Memory B cell (primary cell): Measurements from ENCODE around the gene GOSR2.

Experiments used
- ATAC-seq: fragments of 150-1000 bp; cut with Tn5 transposase; 2 replicates; pipeline ENCODE4 v1.10.0; 2021; ENCODE audit warnings: low read depth, mild to moderate bottlenecking, moderate library complexity
- DNase-seq, 2 donors: peaks; one replicate each; pipeline ENCODE4 v3.0.0; 2022; ENCODE audit warnings: low spot score in 2 of 2
- H3K27ac Mint-ChIP-seq: one replicate; pipeline ENCODE4 v1.8.0; 2022; ENCODE audit warnings: mild to moderate bottlenecking, moderate library complexity, mixed read lengths
- H3K27me3 Mint-ChIP-seq: one replicate; pipeline ENCODE4 v1.8.0; 2022; ENCODE audit warnings: mixed read lengths
- H3K36me3 Mint-ChIP-seq: one replicate; pipeline ENCODE4 v1.8.0; 2022; ENCODE audit warnings: mild to moderate bottlenecking, mixed read lengths
- H3K4me1 Mint-ChIP-seq: one replicate; pipeline ENCODE4 v1.8.0; 2022; ENCODE audit warnings: mixed read lengths
- H3K4me3 Mint-ChIP-seq: one replicate; pipeline ENCODE4 v1.8.0; 2022; ENCODE audit warnings: mild to moderate bottlenecking, moderate library complexity, mixed read lengths
- H3K9me3 Mint-ChIP-seq: one replicate; pipeline ENCODE4 v1.8.0; 2022; ENCODE audit warnings: mixed read lengths

GOSR2 gene

GRCh38 chr17:46885415-46886309 is 37.3 kb upstream of the GOSR2 start:
- no peak overlapping the region for H3K4me3 Mint-ChIP-seq
- H3K27ac Mint-ChIP-seq, result no peak overlapping the region
- no peaks in the 10 kb centered on the region for H3K4me1 Mint-ChIP-seq
- no peaks in the 10 kb centered on the region for H3K9me3 Mint-ChIP-seq
- H3K36me3 Mint-ChIP-seq, result no peaks in the 10 kb centered on the region
- H3K27me3 Mint-ChIP-seq, result peaks cover 13% of the 10 kb centered on the region
- no peak for DNase-seq
- no peak for ATAC-seq

GRCh38 chr17:46886310-46886663 is 36.7 kb upstream of the GOSR2 start:
- H3K4me3 Mint-ChIP-seq, result no peak overlapping the region
- H3K27me3 Mint-ChIP-seq, result peaks cover 15% of the 10 kb centered on the region
- DNase-seq (no peak), ATAC-seq (no peak)
- no peaks in the 10 kb centered on the region for H3K36me3 Mint-ChIP-seq
- no peaks in the 10 kb centered on the region for H3K4me1 Mint-ChIP-seq
- no peaks in the 10 kb centered on the region for H3K9me3 Mint-ChIP-seq
- no peak overlapping the region for H3K27ac Mint-ChIP-seq

DNA sequence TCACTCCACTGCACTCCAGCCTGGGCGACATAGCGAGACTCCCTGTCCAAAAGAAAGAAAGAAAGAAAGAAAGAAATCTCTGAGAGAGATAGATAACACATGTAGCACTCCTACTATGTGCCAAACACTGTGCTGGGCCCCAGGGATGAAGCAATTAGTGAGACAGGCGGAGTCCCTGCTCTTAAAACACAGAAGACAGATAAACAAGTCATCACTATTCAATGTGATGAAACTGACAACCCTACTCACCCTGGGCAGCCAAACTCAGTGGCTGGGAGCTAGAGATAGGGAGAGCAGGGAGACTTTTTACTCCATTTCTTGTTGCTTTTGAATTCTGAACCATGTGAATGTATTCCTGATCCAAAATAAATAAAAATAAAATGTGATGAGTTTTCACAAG is 35.2 kb upstream of the GOSR2 start:
- H3K9me3 Mint-ChIP-seq, result no peaks in the 10 kb centered on the region
- H3K36me3 Mint-ChIP-seq, result no peaks in the 10 kb centered on the region
- no peak for DNase-seq
- H3K27me3 Mint-ChIP-seq, result peaks cover 20% of the 10 kb centered on the region
- no peak overlapping the region for H3K4me3 Mint-ChIP-seq
- ATAC-seq, result no peak
- H3K4me1 Mint-ChIP-seq, result no peaks in the 10 kb centered on the region
- no peak overlapping the region for H3K27ac Mint-ChIP-seq

DNA sequence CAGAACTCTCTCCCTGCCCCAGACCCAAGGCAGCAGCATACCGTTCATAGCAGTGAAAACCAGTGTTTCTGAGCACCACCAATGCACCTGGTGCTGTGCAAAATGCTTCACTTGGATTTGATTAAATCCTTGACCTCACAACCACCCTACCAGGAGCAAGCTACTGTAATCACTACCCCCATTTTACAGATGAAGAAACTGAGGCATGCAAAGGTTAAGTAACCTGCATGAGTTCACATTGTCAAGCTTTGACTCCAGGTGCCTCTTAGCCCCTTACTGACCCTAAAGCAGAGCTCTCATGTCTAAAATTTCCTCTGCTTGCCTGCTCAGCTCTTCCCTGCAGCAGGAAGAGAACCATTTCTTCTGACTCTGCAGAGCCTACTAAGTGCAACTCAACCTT is 34.2 kb upstream of the GOSR2 start:
- Mint-ChIP-seq H3K4me1 (no peaks in the 10 kb centered on the region), H3K9me3 (no peaks in the 10 kb centered on the region), H3K27me3 (peaks cover 20% of the 10 kb centered on the region), H3K4me3 (no peak overlapping the region), H3K27ac (no peak overlapping the region), H3K36me3 (no peaks in the 10 kb centered on the region)
- DNase-seq (no peak), ATAC-seq (no peak)

GRCh38 chr17:46889519-46889918 is 33.4 kb upstream of the GOSR2 start:
- peaks cover 20% of the 10 kb centered on the region for H3K27me3 Mint-ChIP-seq
- no peaks in the 10 kb centered on the region for H3K4me1 Mint-ChIP-seq

GRCh38 chr17:46889992-46890564 is 32.9 kb upstream of the GOSR2 start:
- Mint-ChIP-seq H3K4me3 (no peak overlapping the region), H3K27ac (no peak overlapping the region), H3K36me3 (no peaks in the 10 kb centered on the region), H3K4me1 (no peaks in the 10 kb centered on the region), H3K9me3 (no peaks in the 10 kb centered on the region), H3K27me3 (peaks cover 20% of the 10 kb centered on the region)
- DNase-seq, result no peak
- ATAC-seq, result no peak

More at GRCh38 chr17:46889519-46889918, 33.4 kb upstream of the GOSR2 start:
- ATAC-seq (no peak), DNase-seq (no peak)
- Mint-ChIP-seq H3K9me3 (no peaks in the 10 kb centered on the region), H3K27ac (no peak overlapping the region), H3K4me3 (no peak overlapping the region), H3K36me3 (no peaks in the 10 kb centered on the region)

- ATAC-seq (no peak), DNase-seq (no peak)
- Mint-ChIP-seq H3K4me3 (no peak overlapping the region), H3K27ac (no peak overlapping the region), H3K27me3 (peaks cover 20% of the 10 kb centered on the region), H3K4me1 (no peaks in the 10 kb centered on the region), H3K36me3 (no peaks in the 10 kb centered on the region), H3K9me3 (no peaks in the 10 kb centered on the region)
Measured at GRCh38 chr17:46890638-46891037, 32.3 kb upstream of the GOSR2 start.

DNA sequence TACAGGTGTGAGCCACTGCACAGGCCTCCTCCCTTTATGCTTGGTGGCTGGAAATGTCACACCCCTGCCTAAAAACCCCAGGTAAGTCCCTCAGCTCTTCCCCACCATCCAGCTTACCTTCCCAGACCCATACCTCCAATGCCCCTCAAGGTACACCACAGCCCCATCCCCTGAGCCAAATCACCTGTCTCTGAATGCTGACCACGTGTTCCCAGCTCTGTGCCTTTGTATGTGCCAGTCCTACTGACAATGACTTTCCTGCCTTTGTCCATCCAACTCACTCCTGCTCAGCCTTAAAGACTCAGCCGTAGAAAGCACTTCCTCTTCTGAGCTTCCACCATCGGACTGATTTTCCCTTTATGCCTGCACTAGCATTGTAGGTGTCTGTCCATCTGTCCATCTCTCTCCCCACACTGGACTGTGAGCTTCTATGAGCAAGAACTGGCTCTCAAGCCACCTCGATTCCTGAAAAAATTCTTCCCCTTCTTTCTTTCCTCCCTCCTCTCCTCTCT is 30.7 kb upstream of the GOSR2 start:
- Mint-ChIP-seq H3K4me1 (no peaks in the 10 kb centered on the region), H3K36me3 (no peaks in the 10 kb centered on the region), H3K4me3 (no peak overlapping the region), H3K9me3 (no peaks in the 10 kb centered on the region), H3K27ac (no peak overlapping the region), H3K27me3 (peaks cover 16% of the 10 kb centered on the region)
- DNase-seq, result no peak
- ATAC-seq, result no peak

DNA sequence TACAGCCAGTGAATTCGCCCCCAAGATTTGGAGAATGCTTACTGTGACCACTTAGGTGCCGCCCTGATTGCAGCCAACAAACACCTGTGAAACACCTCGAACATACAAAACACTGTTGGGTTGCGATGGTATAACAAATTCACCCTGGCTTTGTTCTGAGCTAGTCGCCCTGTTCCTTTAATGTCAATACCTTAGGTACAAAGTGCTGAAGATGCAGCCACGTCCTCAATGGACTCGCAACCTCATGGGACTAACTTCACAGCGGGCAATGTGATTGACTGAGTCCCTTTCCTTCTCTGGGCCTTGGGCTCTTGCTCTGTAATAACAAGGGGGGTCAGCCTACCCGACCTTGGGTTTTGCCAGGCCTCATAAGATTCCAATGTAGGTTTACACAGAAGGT is 28.9 kb upstream of the GOSR2 start:
- DNase-seq (no peak), ATAC-seq (no peak)
- peaks cover 3% of the 10 kb centered on the region for H3K36me3 Mint-ChIP-seq
- no peak overlapping the region for H3K27ac Mint-ChIP-seq
- peaks cover 19% of the 10 kb centered on the region for H3K27me3 Mint-ChIP-seq
- no peak overlapping the region for H3K4me3 Mint-ChIP-seq
- no peaks in the 10 kb centered on the region for H3K4me1 Mint-ChIP-seq
- no peaks in the 10 kb centered on the region for H3K9me3 Mint-ChIP-seq

GRCh38 chr17:46894476-46895151 is 28.3 kb upstream of the GOSR2 start:
- DNase-seq (no peak), ATAC-seq (no peak)
- H3K27me3 Mint-ChIP-seq, result peaks cover 19% of the 10 kb centered on the region
- no peaks in the 10 kb centered on the region for H3K9me3 Mint-ChIP-seq
- H3K36me3 Mint-ChIP-seq, result peaks cover 3% of the 10 kb centered on the region
- H3K27ac Mint-ChIP-seq, result no peak overlapping the region
- H3K4me3 Mint-ChIP-seq, result no peak overlapping the region
- H3K4me1 Mint-ChIP-seq, result no peaks in the 10 kb centered on the region

- H3K27me3 Mint-ChIP-seq, result peaks cover 15% of the 10 kb centered on the region
- H3K9me3 Mint-ChIP-seq, result no peaks in the 10 kb centered on the region
- H3K36me3 Mint-ChIP-seq, result peaks cover 3% of the 10 kb centered on the region
- H3K27ac Mint-ChIP-seq, result no peak overlapping the region
- ATAC-seq (peak; percentile 35), DNase-seq (no peak)
- no peak overlapping the region for H3K4me3 Mint-ChIP-seq
- H3K4me1 Mint-ChIP-seq, result no peaks in the 10 kb centered on the region
Measured at GRCh38 chr17:46895171-46895570, 27.8 kb upstream of the GOSR2 start.

GRCh38 chr17:46896991-46897390 is 26.0 kb upstream of the GOSR2 start:
- H3K4me3 Mint-ChIP-seq, result no peak overlapping the region
- DNase-seq (no peak), ATAC-seq (no peak)
- peaks cover 3% of the 10 kb centered on the region for H3K36me3 Mint-ChIP-seq
- no peak overlapping the region for H3K27ac Mint-ChIP-seq
- H3K4me1 Mint-ChIP-seq, result no peaks in the 10 kb centered on the region
- H3K27me3 Mint-ChIP-seq, result peaks cover 11% of the 10 kb centered on the region
- no peaks in the 10 kb centered on the region for H3K9me3 Mint-ChIP-seq

DNA sequence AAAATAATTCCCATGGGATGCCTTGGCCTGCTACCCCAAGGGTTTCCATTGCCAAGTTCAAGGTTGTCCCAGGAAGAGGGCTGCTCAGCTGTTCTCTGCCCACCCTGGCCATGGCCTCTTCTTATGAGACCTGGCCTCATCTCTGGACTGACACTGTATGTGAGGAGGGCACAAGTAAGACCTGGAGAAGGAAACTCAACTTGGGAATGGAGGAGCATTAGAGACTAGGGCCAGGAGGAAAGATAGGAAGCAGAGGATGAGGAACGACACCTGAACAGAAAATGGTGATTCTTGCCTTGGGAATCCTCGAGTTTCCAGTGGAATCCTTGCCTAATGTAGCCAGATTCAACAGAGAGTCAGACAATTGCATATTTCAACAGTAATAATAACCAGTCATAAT is 24.6 kb upstream of the GOSR2 start:
- Mint-ChIP-seq H3K36me3 (peaks cover 3% of the 10 kb centered on the region), H3K27me3 (peaks cover 10% of the 10 kb centered on the region), H3K4me3 (no peak overlapping the region), H3K4me1 (no peaks in the 10 kb centered on the region), H3K27ac (no peak overlapping the region), H3K9me3 (no peaks in the 10 kb centered on the region)
- DNase-seq (no peak), ATAC-seq (no peak)

DNA sequence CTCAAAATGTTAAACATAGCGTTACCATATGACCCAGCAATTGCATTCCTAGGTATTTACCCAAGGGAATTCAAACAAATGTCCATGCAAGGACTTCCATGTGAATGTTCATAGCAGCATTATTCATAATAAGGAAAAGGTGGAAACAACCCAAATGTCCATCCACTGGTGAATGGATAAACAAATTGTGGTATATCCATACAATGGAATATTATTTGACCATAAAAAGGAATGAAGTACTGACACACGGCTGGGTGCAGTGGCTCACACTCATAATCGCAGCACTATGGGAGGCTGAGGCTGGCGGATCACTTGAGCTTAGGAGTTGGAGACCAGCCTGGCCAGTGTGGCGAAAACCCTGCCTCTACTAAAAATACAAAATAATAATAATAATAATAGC is 24.1 kb upstream of the GOSR2 start:
- ATAC-seq (no peak), DNase-seq (no peak)
- no peaks in the 10 kb centered on the region for H3K9me3 Mint-ChIP-seq
- H3K27me3 Mint-ChIP-seq, result peaks cover 15% of the 10 kb centered on the region
- H3K4me3 Mint-ChIP-seq, result no peak overlapping the region
- H3K27ac Mint-ChIP-seq, result no peak overlapping the region
- peaks cover 3% of the 10 kb centered on the region for H3K36me3 Mint-ChIP-seq
- no peaks in the 10 kb centered on the region for H3K4me1 Mint-ChIP-seq
